Heart right ventricle (tissue), 16 donors: ENCODE results near the gene AFF1. TPM values are rescaled to one million over a fixed set of nuclear protein-coding genes. Genes with fewer than 3 reads are reported as not detected.

Experiments
- ATAC-seq, 8 donors: fragments of 200-7000 bp; cut with Tn5 transposase; one replicate each; pipeline ENCODE4 v1.9.1; 2020; ENCODE audit warnings: mild to moderate bottlenecking in 8 of 8, moderate library complexity in 8 of 8, moderate number of reproducible peaks in 1 of 8
- DNase-seq, 2 donors: peaks; one replicate each; pipeline ENCODE4 v3.0.0-alpha.2; 2020
- H3K27ac ChIP-seq, 10 donors: fragments of 200-600 bp; sonication (generic) in 2 of 10; one replicate each; pipeline versions ENCODE4 v1.5.0 to v1.8.0; 2020 to 2022; ENCODE audit warnings: mild to moderate bottlenecking in 3 of 10
- H3K27me3 ChIP-seq, 7 donors: fragments of 200-600 bp; one replicate each; pipeline ENCODE4 v1.8.0; 2021 to 2022; ENCODE audit warnings: mild to moderate bottlenecking in 2 of 7
- H3K36me3 ChIP-seq, 9 donors: fragments of 200-600 bp; sonication (generic) in 1 of 9; one replicate each; pipeline versions ENCODE4 v1.5.0 to v1.8.0; 2020 to 2022; ENCODE audit warnings: mild to moderate bottlenecking in 2 of 9
- H3K4me1 ChIP-seq, 9 donors: fragments of 200-600 bp; sonication (generic) in 1 of 9; one replicate each; pipeline versions ENCODE4 v1.5.0 to v1.8.0; 2020 to 2022; ENCODE audit warnings: mild to moderate bottlenecking in 4 of 9
- H3K4me3 ChIP-seq, 10 donors: fragments of 200-600 bp; sonication (generic) in 2 of 10; one replicate each; pipeline versions ENCODE4 v1.5.0 to v1.8.0; 2020 to 2022; ENCODE audit warnings: mild to moderate bottlenecking in 7 of 10, moderate library complexity in 2 of 10
- H3K9me3 ChIP-seq, 11 donors: fragments of 200-600 bp in 10 of 11; sonication (generic) in 2 of 11; one replicate each; pipeline versions ENCODE4 v1.5.0 to v1.8.0; 2013 to 2022; ENCODE audit warnings: mild to moderate bottlenecking in 2 of 11, control low read depth in 1 of 11, moderate library complexity in 1 of 11
- WGBS, 2 donors: extraction: QIAGEN DNeasy Blood & Tissue Kit; methylation state at CpG; one replicate each; pipeline ENCODE4 v1.1.7; 2013; ENCODE audit warnings: inconsistent platforms in 1 of 2; 5-methylcytosine and 5-hydroxymethylcytosine counted together
- intact Hi-C, 10 donors: fragments of 100-400 bp; cut with DNase I; formaldehyde crosslinking; loops; one replicate each; pipeline versions ENCODE4 v1.11.1 to v1.14.2; 2022
- polyA plus RNA-seq, 2 donors: library from polyadenylated mRNA; stranded (reverse); fragments of 200-250 nt; gene quantifications; one replicate each; pipeline ENCODE4 v1.2.3, GENCODE V29; 2013
- total RNA-seq, 10 donors: library from RNA; stranded (reverse); fragmentation: NEBNext Ultra II Directional in 3 of 10; extraction: Animal tissue kit (Norgen Biotek cat#: 25700) in 3 of 10; gene quantifications; one replicate each; pipeline versions ENCODE4 v1.2.1 to v1.2.4, GENCODE V29; 2021 to 2023
- TF ChIP-seq, protein P1 (sequence below), 9 donors: fragments of 200-600 bp; sonication (generic) in 2 of 9; IDR thresholded peaks; one replicate each; pipeline versions ENCODE4 v1.5.0 to v1.8.0; 2021 to 2022; ENCODE audit warnings: antibody characterized with exemption in 9 of 9, mild to moderate bottlenecking in 5 of 9, moderate library complexity in 1 of 9
- donor health status: Arrhythmogenic right ventricular cardiomyopathy.
- donor health status: ischemic (EF 13 %, LVEDD 7.1; RV severe dilation, severe dysfunction).
- donor health status: healthy with polysubstance abuse.
- donor health status: DM: no; HTN: yes; CAD: no.
- donor health status: DM: no; HTN: no; CAD: no.
- donor health status: ischemic (EF 25% LVEDD 6.9; RV normal size, moderate dysfunction).
- donor health status: ischemic (EF 25% LVEDD 5.7; RV mildly dilated, moderate dysfunction).
- donor health status: healthy.
- donor health status: DM: yes; HTN: yes; CAD: no.
- donor health status: Ischemic cardiomyopathy.
- donor health status: ischemic (EF 35%, LVEDD 5.7; RV mildly dilated, moderate dysfunction).
- donor health status: nonischemic (EF 11% LVEDD 7.7; RV severe dilation, severe dysfunction).
- donor health status: DM: yes; HTN: yes; CAD: no.
- donor health status: PGD.
- donor health status: ischemic (EF 29% LVEDD 5.4; RV normal size, mild dysfunction).
- donor health status: nonischemic (EF 23%, LVEDD 6.1; RV moderate dilation, normal function).

The AFF1 gene
- total and polyA plus RNA-seq, 12 donors, result 44.4 to 90.2 (median 74.5) TPM

DNA sequence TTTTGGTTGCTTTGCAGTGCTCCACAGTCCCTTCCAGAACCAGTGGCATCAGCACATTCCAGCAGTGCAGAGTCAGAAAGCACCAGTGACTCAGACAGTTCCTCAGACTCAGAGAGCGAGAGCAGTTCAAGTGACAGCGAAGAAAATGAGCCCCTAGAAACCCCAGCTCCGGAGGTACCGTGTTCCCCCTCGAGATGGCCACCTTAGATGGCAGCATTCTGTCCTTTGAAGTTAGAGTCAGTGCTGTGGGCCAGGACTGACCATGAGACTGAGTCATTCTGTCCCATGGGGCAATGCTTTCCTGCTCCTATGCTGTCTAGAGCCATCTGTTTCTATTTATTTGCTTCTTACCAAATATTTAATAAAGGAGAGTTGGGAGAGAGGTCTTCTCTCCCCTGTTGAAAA is 173.3 kb downstream of the AFF1 start:
- DNase-seq (peak in 1 of 2 donors; percentile 49), ATAC-seq (peak; percentile 82 to 95 (median 85))
- intact Hi-C loops, result no loop called here
- WGBS, 2 donors, result 28 to 29% methylated on average over 5 of the region's 5 CpGs
- Histone ChIP-seq H3K4me3 (no peak overlapping the region), H3K4me1 (peaks cover 7 to 64% (median 43%) of the 10 kb centered on the region in 9 donors), H3K9me3 (no peaks in the 10 kb centered on the region), H3K36me3 (peaks cover 0 to 71% (median 7%) of the 10 kb centered on the region in 9 donors), H3K27ac (peak overlapping the region; percentile 21 to 74 (median 61)), H3K27me3 (no peaks in the 10 kb centered on the region)
- TF ChIP-seq, protein P1, sequence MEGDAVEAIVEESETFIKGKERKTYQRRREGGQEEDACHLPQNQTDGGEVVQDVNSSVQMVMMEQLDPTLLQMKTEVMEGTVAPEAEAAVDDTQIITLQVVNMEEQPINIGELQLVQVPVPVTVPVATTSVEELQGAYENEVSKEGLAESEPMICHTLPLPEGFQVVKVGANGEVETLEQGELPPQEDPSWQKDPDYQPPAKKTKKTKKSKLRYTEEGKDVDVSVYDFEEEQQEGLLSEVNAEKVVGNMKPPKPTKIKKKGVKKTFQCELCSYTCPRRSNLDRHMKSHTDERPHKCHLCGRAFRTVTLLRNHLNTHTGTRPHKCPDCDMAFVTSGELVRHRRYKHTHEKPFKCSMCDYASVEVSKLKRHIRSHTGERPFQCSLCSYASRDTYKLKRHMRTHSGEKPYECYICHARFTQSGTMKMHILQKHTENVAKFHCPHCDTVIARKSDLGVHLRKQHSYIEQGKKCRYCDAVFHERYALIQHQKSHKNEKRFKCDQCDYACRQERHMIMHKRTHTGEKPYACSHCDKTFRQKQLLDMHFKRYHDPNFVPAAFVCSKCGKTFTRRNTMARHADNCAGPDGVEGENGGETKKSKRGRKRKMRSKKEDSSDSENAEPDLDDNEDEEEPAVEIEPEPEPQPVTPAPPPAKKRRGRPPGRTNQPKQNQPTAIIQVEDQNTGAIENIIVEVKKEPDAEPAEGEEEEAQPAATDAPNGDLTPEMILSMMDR (IDR thresholded peaks at IDR 0.05), result no peak

DNA sequence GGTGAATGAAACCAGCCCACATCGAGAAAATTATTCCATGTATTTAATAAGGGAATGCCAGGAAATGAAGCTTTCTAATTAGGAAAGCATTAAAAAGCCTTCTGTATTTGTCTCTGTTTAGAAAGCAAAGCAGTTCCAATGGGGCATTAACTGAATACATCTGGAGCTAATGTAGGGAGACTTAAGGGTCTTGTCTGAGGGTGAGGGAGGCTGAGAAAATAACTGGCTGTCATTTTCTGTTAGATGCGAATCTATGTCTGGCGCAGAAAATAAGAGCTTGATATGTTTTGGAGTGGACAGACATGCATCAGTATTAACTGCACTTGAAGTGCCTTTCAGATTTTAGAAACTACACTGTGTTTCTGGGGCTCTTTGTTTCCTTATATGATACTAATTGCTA is 174.3 kb downstream of the AFF1 start:
- 76 to 89% methylated on average over 3 of the region's 3 CpGs for WGBS, 2 donors
- no peak overlapping the region for H3K4me3 ChIP-seq

DNA sequence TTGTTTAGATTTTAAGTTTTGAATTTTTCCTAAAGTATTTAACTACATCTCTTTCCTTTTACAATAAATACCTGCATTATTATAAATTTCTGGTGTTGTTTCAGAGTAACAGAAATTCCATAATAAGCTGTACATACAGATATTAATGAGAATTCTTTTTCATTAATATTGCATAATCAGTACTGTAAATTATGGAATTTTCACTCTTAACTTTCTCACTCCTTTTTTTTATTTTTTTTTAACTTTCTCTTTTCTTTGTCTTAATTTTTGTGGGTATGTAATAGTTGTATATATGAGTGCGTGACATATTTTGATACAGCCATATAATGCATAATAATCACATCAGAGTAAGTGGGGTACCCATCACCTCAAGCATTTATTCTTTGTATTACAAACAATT is 175.1 kb downstream of the AFF1 start:
- H3K36me3 ChIP-seq, result peaks cover 0 to 87% (median 14%) of the 10 kb centered on the region in 9 donors
- no peaks in the 10 kb centered on the region for H3K9me3 ChIP-seq
- DNase-seq (no peak), ATAC-seq (no peak)
- no peaks in the 10 kb centered on the region for H3K27me3 ChIP-seq
- TF ChIP-seq, protein P1 (IDR thresholded peaks at IDR 0.05), result no peak
- peaks cover 5 to 48% (median 30%) of the 10 kb centered on the region in 9 donors for H3K4me1 ChIP-seq
- H3K4me3 ChIP-seq, result no peak overlapping the region
- 95 to 100% methylated on average over 1 of the region's 1 CpG for WGBS, 2 donors
- intact Hi-C loops, result no loop called here
- peak overlapping the region in 1 of 10 donors; percentile 74 for H3K27ac ChIP-seq

More for the DNA sequence above, 174.3 kb downstream of the AFF1 start:
- DNase-seq (no peak), ATAC-seq (no peak)
- Histone ChIP-seq H3K36me3 (peaks cover 0 to 79% (median 7%) of the 10 kb centered on the region in 9 donors), H3K9me3 (no peaks in the 10 kb centered on the region), H3K4me1 (peaks cover 5 to 54% (median 36%) of the 10 kb centered on the region in 9 donors), H3K27me3 (no peaks in the 10 kb centered on the region), H3K27ac (peak overlapping the region in 8 of 10 donors; percentile 35 to 74 (median 66))
- intact Hi-C loops, result no loop called here
- TF ChIP-seq, protein P1 (IDR thresholded peaks at IDR 0.05), result no peak

DNA sequence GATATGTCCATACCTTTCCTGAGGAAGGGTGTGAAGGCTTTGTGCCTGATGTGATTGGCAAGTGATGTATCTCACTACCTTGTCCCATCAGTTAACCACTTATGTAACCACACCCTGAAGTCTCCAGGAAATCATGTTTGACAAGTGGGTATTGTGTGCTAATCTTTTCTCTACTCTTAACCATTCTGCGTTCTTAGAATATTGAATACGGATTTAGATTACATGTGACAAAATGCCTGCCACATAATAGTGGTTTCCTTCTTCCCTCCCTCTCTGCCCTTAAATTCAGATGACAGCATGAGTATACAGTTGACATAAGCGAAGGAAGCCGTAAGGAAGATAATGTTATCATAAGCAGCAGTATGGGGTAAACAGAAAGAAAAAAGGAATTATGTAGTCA is 177.3 kb downstream of the AFF1 start:
- intact Hi-C loops, result no loop called here
- no peaks in the 10 kb centered on the region for H3K9me3 ChIP-seq
- ATAC-seq, result no peak
- no peak overlapping the region for H3K4me3 ChIP-seq
- TF ChIP-seq, protein P1 (IDR thresholded peaks at IDR 0.05), result no peak
- H3K27me3 ChIP-seq, result no peaks in the 10 kb centered on the region
- H3K4me1 ChIP-seq, result peaks cover 5 to 38% (median 31%) of the 10 kb centered on the region in 9 donors
- 93 to 94% methylated on average over 4 of the region's 4 CpGs for WGBS, 2 donors
- DNase-seq, result no peak
- peaks cover 0 to 89% (median 24%) of the 10 kb centered on the region in 9 donors for H3K36me3 ChIP-seq
- H3K27ac ChIP-seq, result no peak overlapping the region
